HG02623 (cell line): Measurements from ENCODE around the gene IRS2.
"Not testable (repeated sequence)": the region's sequence is repeated elsewhere in the genome, so short reads cannot be mapped to it uniquely, and the experiment has no call there.

Source experiments
- ATAC-seq: cut with Tn5 transposase; IDR thresholded peaks from one replicate; pipeline ENCODE4 v1.9.1; 2021; ENCODE audit warnings: moderate library complexity; ENCODE audit not compliant: unreplicated experiment

The IRS2 gene

GRCh38 chr13:109786457-109787134, at the start of gene IRS2:
Gene IRS2 (minus strand): TSS chr13:109786583. CDS start chr13:109786053, 530 bp downstream.
- peak; percentile 95 for ATAC-seq

DNA sequence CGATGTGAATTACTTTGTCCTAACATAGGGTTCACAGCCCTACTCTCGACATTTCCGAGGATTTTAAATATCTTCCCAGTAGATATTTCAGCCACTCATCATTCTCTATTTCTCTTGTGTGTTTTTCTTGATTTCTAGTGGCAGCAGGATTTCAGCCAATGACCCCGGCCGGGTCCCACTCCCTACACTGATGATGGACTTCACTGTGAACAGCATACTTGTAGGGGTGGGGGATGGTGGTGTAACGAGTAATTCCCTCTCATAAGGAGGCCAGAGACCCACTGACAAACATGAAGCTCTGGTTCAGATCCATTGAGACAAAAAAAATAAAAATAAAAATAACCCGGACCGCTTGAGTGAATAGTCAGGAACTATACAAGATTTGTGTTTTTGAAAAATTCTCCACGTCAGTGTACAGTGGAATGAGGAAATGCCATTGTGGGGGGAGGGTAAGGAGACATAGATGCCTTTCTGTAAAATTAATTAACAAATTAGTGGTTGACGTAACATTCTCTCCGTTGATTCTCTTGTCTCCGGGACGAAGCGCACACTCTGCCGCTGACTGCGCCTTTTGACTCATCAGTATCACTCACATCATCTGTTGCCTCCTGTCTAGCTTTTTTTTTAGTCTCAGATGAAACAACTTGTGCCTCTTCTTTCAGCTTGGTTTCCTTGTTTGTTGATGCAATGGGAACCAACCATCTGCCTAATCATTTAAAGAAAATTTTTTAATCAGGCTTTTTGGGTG, 48.8 kb upstream of the IRS2 start:
- no peak for ATAC-seq

- ATAC-seq: no peak
These were observed 47.6 kb upstream of the IRS2 start for GRCh38 chr13:109833940-109834339.

DNA sequence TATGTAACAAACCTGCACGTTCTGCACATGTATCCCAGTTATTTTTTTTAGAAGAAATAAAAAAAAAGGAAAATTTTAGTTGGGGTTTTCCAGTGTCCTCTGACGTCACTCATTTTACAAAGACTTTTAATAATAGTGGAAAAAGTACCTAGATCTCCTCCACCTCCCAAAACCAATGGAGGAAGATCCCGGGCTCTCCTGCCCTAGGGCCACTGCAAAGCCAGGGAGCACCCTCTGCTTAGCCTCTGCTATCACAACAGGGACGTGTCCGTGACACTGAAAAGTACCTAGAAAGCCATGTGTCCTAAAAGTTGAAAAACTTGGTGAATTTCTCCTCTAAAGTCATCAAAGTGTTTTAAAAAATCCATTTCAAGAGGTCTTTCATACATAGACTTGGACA, 46.7 kb upstream of the IRS2 start:
- ATAC-seq: no peak

GRCh38 chr13:109828591-109829316, 42.4 kb upstream of the IRS2 start:
- ATAC-seq: not testable (repeated sequence)

DNA sequence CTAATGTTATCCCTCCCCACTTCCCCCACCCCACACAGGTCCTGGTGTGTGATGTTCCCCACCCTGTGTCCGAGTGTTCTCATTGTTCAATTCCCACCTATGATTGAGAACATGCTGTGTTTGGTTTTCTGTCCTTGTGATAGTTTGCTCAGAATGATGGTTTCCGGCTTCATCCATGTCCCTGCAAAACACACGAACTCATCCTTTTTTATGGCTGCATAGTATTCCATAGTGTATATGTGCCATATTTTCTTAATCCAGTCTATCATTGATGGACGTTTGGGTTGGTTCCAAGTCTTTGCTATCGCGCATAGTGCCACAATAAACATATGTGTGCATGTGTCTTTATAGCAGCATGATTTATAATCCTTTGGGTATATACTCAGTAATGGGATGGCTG, 36.8 kb upstream of the IRS2 start:
- ATAC-seq: not testable (repeated sequence)

DNA sequence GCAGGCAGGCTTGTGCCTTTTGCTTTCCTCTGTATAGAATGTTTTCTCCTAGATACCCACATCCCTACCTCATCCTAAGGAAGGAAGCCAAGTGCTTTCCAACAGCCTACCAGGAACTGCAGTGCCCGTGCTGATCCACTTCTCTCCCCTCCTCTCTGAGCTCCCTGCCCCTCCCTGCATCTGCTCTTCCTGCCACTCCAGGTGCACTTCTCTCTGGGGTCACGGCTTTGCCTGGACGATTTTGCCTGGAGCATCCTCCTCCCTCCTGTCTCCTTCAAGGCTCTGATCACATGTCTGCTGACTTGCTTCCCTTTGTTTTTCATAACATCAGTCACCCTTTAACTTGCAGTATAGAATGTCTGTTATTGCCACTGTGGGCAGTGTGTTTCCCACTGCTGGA, 34.7 kb upstream of the IRS2 start:
- ATAC-seq: no peak

GRCh38 chr13:109819874-109820273, 33.5 kb upstream of the IRS2 start:
- ATAC-seq: no peak

GRCh38 chr13:109818886-109819285, 32.5 kb upstream of the IRS2 start:
- ATAC-seq: no peak

GRCh38 chr13:109817591-109818535, 31.5 kb upstream of the IRS2 start:
- no peak for ATAC-seq

DNA sequence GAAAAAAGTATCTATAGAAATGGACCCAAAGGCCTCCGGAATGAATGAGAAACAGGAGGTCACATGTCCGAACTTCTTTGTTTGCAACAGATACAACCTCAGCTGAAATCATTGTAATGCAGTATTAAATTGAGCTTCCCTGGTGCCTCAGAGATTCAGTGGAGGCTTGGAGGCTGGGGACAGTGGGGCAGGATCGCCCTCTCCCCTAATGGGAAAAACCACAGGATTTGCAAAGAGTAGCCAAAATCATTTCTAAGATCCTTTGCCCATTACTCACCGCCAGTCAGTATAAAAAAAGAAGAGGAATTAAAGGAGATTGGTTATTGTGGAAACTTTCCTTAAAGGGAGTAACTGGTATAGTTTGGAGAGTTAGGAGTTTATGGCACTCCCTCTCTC, 30.4 kb upstream of the IRS2 start:
- no peak for ATAC-seq

- ATAC-seq: no peak
These were observed 29.9 kb upstream of the IRS2 start for GRCh38 chr13:109816112-109816807.

- ATAC-seq: no peak
These were observed 29.3 kb upstream of the IRS2 start for GRCh38 chr13:109815651-109816050.

GRCh38 chr13:109813663-109814062, 27.3 kb upstream of the IRS2 start:
- no peak for ATAC-seq

- ATAC-seq: no peak
These were observed 26.0 kb upstream of the IRS2 start for GRCh38 chr13:109812382-109812781.

- ATAC-seq: no peak
These were observed 24.6 kb upstream of the IRS2 start for GRCh38 chr13:109810761-109811510.

DNA sequence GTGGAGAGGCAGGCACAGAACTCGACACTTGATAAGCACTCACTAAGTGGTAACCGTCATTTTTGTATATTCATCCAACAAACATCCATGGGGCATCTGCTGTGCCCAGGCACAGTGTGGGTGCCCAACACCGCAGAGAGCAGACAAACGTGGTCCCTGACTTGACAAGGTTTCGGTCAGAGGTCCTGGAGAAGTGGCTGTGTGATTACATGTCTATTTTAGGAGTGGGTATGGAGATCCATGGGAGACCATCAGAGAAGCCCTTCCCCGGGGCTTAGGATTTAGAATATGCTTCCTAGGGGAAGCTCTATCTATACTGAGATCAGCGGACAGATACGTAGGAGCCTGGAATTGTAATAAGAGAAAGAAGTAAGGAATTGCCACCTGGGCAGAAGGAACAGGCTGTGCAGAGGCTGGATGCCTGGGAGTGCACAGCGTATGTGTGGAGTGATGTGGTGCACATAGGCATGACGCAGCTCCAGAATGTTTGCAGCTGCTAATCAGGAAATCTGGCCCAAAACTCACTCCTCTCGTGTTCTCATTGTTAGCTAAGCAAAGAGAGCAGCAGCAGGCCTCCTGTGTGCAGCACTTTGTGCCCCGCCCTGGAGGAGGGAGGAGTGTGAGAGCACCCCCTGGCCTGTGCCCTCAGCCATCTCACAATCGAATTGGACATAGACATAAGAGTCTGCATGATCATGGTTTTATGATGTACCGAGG, 23.0 kb upstream of the IRS2 start:
- ATAC-seq: no peak

DNA sequence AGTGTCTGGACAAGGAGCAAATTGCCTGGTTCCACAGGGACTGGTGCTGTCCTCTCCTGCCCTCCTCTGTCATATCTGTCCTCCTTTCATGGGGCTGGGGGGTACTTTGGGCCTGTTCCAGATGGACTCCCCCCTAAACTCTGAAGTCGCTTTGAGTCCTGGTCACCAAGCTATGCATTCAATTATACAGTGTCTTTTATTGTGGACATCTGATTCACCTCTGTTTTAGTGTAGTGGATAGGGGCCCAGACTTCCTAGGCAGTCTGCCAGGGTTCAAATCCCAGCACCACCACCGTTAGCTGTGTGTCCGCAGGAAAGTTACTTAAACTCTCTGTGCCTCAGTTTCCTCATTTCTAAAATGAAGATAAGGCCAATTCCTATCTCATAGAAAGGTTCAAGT, 21.0 kb upstream of the IRS2 start:
- ATAC-seq: no peak

DNA sequence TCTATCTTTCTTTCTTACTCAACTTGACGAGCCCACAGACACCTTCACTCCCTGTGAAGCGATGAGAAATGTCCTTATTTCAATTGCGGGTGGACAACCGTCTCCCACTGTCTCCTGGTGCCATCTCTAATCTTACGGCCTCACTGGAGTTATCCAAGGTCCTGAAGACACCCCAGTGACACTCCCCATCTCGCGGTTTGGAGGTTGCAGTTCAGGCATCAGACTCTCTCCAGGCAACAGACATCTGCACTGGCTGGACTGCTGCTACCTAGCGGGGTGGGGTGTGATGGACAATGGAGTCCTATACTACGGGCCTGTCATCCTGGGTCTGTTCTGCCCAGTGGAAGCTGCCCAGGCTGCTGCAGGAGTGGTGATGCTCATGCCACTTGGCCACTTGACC, 18.3 kb upstream of the IRS2 start:
- no peak for ATAC-seq
